Hepatocyte (in vitro differentiated cells): Measurements from ENCODE around the gene CCDC12. TPM values are rescaled to one million over a fixed set of nuclear protein-coding genes. Genes with fewer than 3 reads are reported as not detected.
A peak's percentile ranks its signal among the peaks of the same experiment; 100 is the strongest.

Experiments
- DNase-seq: peaks from one replicate; pipeline ENCODE4 v3.0.0-alpha.2; 2016; ENCODE audit warnings: low spot score
- H2AFZ ChIP-seq: fragments of 200-600 bp; sonication (generic); 2 replicates; pipeline ENCODE4 v1.6.0; 2016; ENCODE audit warnings: antibody characterized with exemption, mild to moderate bottlenecking
- H3K27ac ChIP-seq: fragments of 200-600 bp; sonication (generic); 2 replicates; pipeline ENCODE4 v1.5.1; 2016; ENCODE audit warnings: mild to moderate bottlenecking
- H3K27me3 ChIP-seq: fragments of 200-600 bp; sonication (generic); 2 replicates; pipeline ENCODE4 v1.6.1; 2016
- H3K36me3 ChIP-seq: fragments of 200-600 bp; sonication (generic); replicated peaks from 2 replicates; pipeline ENCODE4 v1.5.1; 2016; ENCODE audit warnings: low read depth; ENCODE audit not compliant: insufficient read depth
- H3K4me1 ChIP-seq: fragments of 200-600 bp; sonication (generic); 2 replicates; pipeline ENCODE4 v1.5.1; 2016; ENCODE audit warnings: mild to moderate bottlenecking, moderate library complexity; ENCODE audit not compliant: insufficient read depth
- H3K4me2 ChIP-seq: fragments of 200-600 bp; sonication (generic); 2 replicates; pipeline ENCODE4 v1.6.0; 2016
- H3K4me3 ChIP-seq: fragments of 200-600 bp; sonication (generic); 2 replicates; pipeline ENCODE4 v1.5.1; 2016; ENCODE audit warnings: mild to moderate bottlenecking
- H3K79me2 ChIP-seq: fragments of 200-600 bp; sonication (generic); 2 replicates; pipeline ENCODE4 v1.6.0; 2017; ENCODE audit warnings: mild to moderate bottlenecking
- H3K9me2 ChIP-seq: fragments of 200-600 bp; sonication (generic); replicated peaks from 2 replicates; pipeline ENCODE4 v1.6.0; 2017; ENCODE audit warnings: mild to moderate bottlenecking; ENCODE audit not compliant: insufficient read depth
- H3K9me3 ChIP-seq: fragments of 200-600 bp; sonication (generic); 2 replicates; pipeline ENCODE4 v1.5.1; 2016; ENCODE audit warnings: low read depth, mild to moderate bottlenecking
- H4K20me1 ChIP-seq: fragments of 200-600 bp; sonication (generic); 2 replicates; pipeline ENCODE4 v1.6.0; 2016; ENCODE audit warnings: mild to moderate bottlenecking; ENCODE audit not compliant: insufficient read depth, poor library complexity, severe bottlenecking
- CTCF ChIP-seq: fragments of 200-600 bp; sonication (generic); IDR thresholded peaks from 2 replicates; pipeline ENCODE4 v1.5.1; 2016; ENCODE audit warnings: antibody characterized with exemption, mild to moderate bottlenecking; ENCODE audit not compliant: poor library complexity
- EZH2 ChIP-seq: fragments of 200-600 bp; sonication (generic); IDR thresholded peaks from 2 replicates; pipeline ENCODE4 v1.6.1; 2016; ENCODE audit warnings: antibody characterized with exemption, mild to moderate bottlenecking, borderline replicate concordance
- EZH2phosphoT487 ChIP-seq: fragments of 200-600 bp; sonication (generic); IDR thresholded peaks from one replicate; pipeline ENCODE4 v1.6.1; 2018; ENCODE audit warnings: antibody characterized with exemption, mild to moderate bottlenecking, low read depth, moderate library complexity; ENCODE audit not compliant: unreplicated experiment, severe bottlenecking
- WGBS: methylation state at CpG from one replicate; pipeline ENCODE4 v1.1.6; 2016; ENCODE audit warnings: low lambda C conversion rate; ENCODE audit errors: missing lambda C conversion rate; 5-methylcytosine and 5-hydroxymethylcytosine counted together
- polyA plus RNA-seq: library from polyadenylated mRNA; unstranded; fragments of >200 nt; fragmentation: Nextera tagmentation; extraction: Ambion mirVana; gene quantifications from 2 replicates; pipeline ENCODE4 v1.2.1, GENCODE V29; 2016
- total RNA-seq: library from RNA; depleted of rRNA; stranded (reverse); fragments of >200 nt; gene quantifications from 2 replicates; pipeline ENCODE4 v1.2.3, GENCODE V29; 2014

Gene CCDC12
- total and polyA plus RNA-seq, 2 experiments from 2014 or later: 41.1 to 78.4 TPM

GRCh38 chr3:46987743-46988401 is 11.3 kb upstream of the CCDC12 start:
- H3K4me1 ChIP-seq: peaks cover 16% of the 10 kb centered on the region
- no peak for TF ChIP-seq CTCF
- no peak for TF ChIP-seq EZH2
- TF ChIP-seq EZH2phosphoT487: no peak
- no peaks in the 10 kb centered on the region for H3K9me3 ChIP-seq
- no peaks in the 10 kb centered on the region for H4K20me1 ChIP-seq
- H3K27ac ChIP-seq: no peak overlapping the region
- H3K9me2 ChIP-seq: no peaks in the 10 kb centered on the region
- H3K79me2 ChIP-seq: peaks cover 30% of the 10 kb centered on the region
- H3K4me2 ChIP-seq: peak overlapping the region; percentile 46
- no peaks in the 10 kb centered on the region for H3K27me3 ChIP-seq
- H2AFZ ChIP-seq: no peak overlapping the region
- DNase-seq: peak; percentile 51
- 76% methylated on average over 14 of the region's 16 CpGs for WGBS
- H3K36me3 ChIP-seq: no peaks in the 10 kb centered on the region
- H3K4me3 ChIP-seq: no peak overlapping the region

- Histone ChIP-seq H3K27me3 (no peaks in the 10 kb centered on the region), H3K9me2 (no peaks in the 10 kb centered on the region), H3K36me3 (no peaks in the 10 kb centered on the region), H4K20me1 (no peaks in the 10 kb centered on the region), H3K4me1 (peaks cover 18% of the 10 kb centered on the region), H3K4me2 (peak overlapping the region; percentile 46), H3K27ac (peak overlapping the region; percentile 53), H3K4me3 (no peak overlapping the region), H3K9me3 (no peaks in the 10 kb centered on the region), H2AFZ (no peak overlapping the region), H3K79me2 (peaks cover 35% of the 10 kb centered on the region)
- DNase-seq: peak; percentile 47
- 80% methylated on average over 9 of the region's 9 CpGs for WGBS
- no peak for TF ChIP-seq CTCF
- no peak for TF ChIP-seq EZH2phosphoT487
- no peak for TF ChIP-seq EZH2
Observed at GRCh38 chr3:46987319-46987742, 10.8 kb upstream of the CCDC12 start.

DNA sequence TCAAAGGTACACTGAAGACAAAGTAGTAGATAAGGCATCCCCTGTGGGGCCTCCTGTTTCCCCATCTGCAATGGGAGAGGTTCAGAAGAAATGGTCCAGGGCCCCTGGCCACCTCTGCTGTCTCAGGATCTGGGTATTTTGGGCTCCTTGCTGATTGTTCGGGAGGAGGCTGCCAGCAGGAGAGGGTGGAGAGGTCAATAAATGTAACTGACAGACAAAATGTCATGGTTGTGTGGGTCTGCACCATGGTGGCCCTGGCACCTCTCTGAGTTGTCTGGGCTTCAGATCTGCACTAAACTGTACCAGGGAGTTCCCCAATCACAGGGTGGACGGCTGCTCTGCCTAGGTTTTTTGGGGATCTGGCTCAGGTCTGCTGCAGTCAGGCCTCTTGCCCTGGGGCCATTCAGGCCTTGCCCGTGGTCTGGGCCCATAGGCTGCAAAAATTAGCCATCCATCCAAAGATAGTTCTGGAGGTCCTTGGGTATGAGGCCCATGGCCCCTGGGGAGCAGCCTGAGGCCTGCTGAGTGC is 10.3 kb upstream of the CCDC12 start:
- no peaks in the 10 kb centered on the region for H3K36me3 ChIP-seq
- no peak overlapping the region for H2AFZ ChIP-seq
- no peak for DNase-seq
- H3K4me1 ChIP-seq: peaks cover 19% of the 10 kb centered on the region
- no peaks in the 10 kb centered on the region for H3K9me2 ChIP-seq
- no peaks in the 10 kb centered on the region for H4K20me1 ChIP-seq
- H3K27ac ChIP-seq: peak overlapping the region; percentile 53
- WGBS: 84% methylated on average over 3 of the region's 3 CpGs
- H3K9me3 ChIP-seq: no peaks in the 10 kb centered on the region
- peak overlapping the region; percentile 46 for H3K4me2 ChIP-seq
- H3K4me3 ChIP-seq: no peak overlapping the region
- H3K79me2 ChIP-seq: peaks cover 38% of the 10 kb centered on the region
- no peaks in the 10 kb centered on the region for H3K27me3 ChIP-seq
- TF ChIP-seq EZH2phosphoT487 (no peak), CTCF (no peak), EZH2 (no peak)
